CD4-positive, alpha-beta T cell (primary cell): Measurements from ENCODE around the gene STX11. TPM values are rescaled to one million over a fixed set of nuclear protein-coding genes. Genes with fewer than 3 reads are reported as not detected.

ENCODE experiments used
- ATAC-seq: fragments of 200-7000 bp; cut with Tn5 transposase; one replicate; pipeline ENCODE4 v1.10.0; 2022; ENCODE audit warnings: mild to moderate bottlenecking; ENCODE audit not compliant: poor library complexity
- CTCF ChIA-PET: fragments of 350-600 bp; sonication (Branson Sonifier 250); formaldehyde crosslinking; loops from one replicate; lab custom pipeline; 2021; ENCODE audit warnings: antibody characterized with exemption, inconsistent platforms; lab: Charles Lee
- POLR2A ChIA-PET: fragments of 350-600 bp; sonication (Branson Sonifier 250); formaldehyde crosslinking; loops from one replicate; lab custom pipeline; 2021; ENCODE audit warnings: antibody characterized with exemption, inconsistent platforms; lab: Charles Lee
- DNase-seq, 14 experiments: peaks; one replicate each; pipeline ENCODE4 v3.0.0-alpha.2; 2013 to 2020; ENCODE audit warnings: mixed read lengths in 2 of 14
- H3K27ac ChIP-seq, 2 donors: one replicate each; pipeline versions ENCODE4 v1.5.1 to v1.7.0; 2013; ENCODE audit warnings: low read length in 2 of 2, low read depth in 1 of 2, mild to moderate bottlenecking in 1 of 2
- H3K27me3 ChIP-seq, 2 experiments: 1 replicate in 1 of 2; 2 replicates in 1 of 2; pipeline versions ENCODE4 v1.6.1 to v1.7.0; 2013; ENCODE audit warnings: low read length in 2 of 2, control low read depth in 1 of 2, mild to moderate bottlenecking in 1 of 2, moderate library complexity in 1 of 2; ENCODE audit not compliant: insufficient read depth in 2 of 2, control insufficient read depth in 1 of 2
- H3K36me3 ChIP-seq: one replicate; pipeline ENCODE4 v1.6.1; 2013; ENCODE audit warnings: low read length, control low read depth; ENCODE audit not compliant: insufficient read depth
- H3K4me1 ChIP-seq: one replicate; pipeline ENCODE4 v1.6.1; 2013; ENCODE audit warnings: low read length, control low read depth; ENCODE audit not compliant: insufficient read depth
- H3K4me3 ChIP-seq: one replicate; pipeline ENCODE4 v1.5.1; 2013; ENCODE audit warnings: mild to moderate bottlenecking, low read length, moderate library complexity
- H3K9me3 ChIP-seq, 2 experiments: 1 replicate in 1 of 2; 2 replicates in 1 of 2; pipeline versions ENCODE4 v1.6.1 to v1.7.0; 2013; ENCODE audit warnings: low read length in 2 of 2, mild to moderate bottlenecking in 2 of 2, control low read depth in 1 of 2, moderate library complexity in 1 of 2; ENCODE audit not compliant: control insufficient read depth in 1 of 2, insufficient read depth in 1 of 2
- H3K27ac Mint-ChIP-seq: one replicate; pipeline ENCODE4 v1.8.0; 2020; ENCODE audit warnings: mixed read lengths
- H3K27me3 Mint-ChIP-seq: one replicate; pipeline ENCODE4 v1.8.0; 2021; ENCODE audit warnings: mixed read lengths
- H3K36me3 Mint-ChIP-seq: one replicate; pipeline ENCODE4 v1.8.0; 2021; ENCODE audit warnings: low read depth, mixed read lengths
- H3K4me1 Mint-ChIP-seq: one replicate; pipeline ENCODE4 v1.8.0; 2021; ENCODE audit warnings: low read depth, mixed read lengths
- H3K4me3 Mint-ChIP-seq: one replicate; pipeline ENCODE4 v1.8.0; 2020; ENCODE audit warnings: mild to moderate bottlenecking, mixed read lengths
- H3K9me3 Mint-ChIP-seq: one replicate; pipeline ENCODE4 v1.8.0; 2020; ENCODE audit warnings: mixed read lengths
- intact Hi-C, 2 experiments: fragments of 100-400 bp; cut with DNase I in 1 of 2; cut with micrococcal nuclease in 1 of 2; formaldehyde crosslinking; loops; one replicate each; pipeline versions ENCODE4 v1.15.1 to v1.9.0; 2023 to 2025; cut with DNase I, micrococcal nuclease
- total RNA-seq, 174 experiments: library from RNA in 2 of 174; stranded (reverse) in 2 of 174; gene quantifications; one replicate each; pipeline ENCODE4 v1.2.3 and lab custom pipeline; 2021 to 2026
- TF ChIP-seq, protein P1 (sequence below): fragments of 200-600 bp; IDR thresholded peaks from one replicate; pipeline ENCODE4 v1.8.0; 2022; ENCODE audit warnings: antibody characterized with exemption, mild to moderate bottlenecking

Gene STX11
- total RNA-seq, 2 experiments from 2014 or later, result 16.1 to 16.8 TPM

DNA sequence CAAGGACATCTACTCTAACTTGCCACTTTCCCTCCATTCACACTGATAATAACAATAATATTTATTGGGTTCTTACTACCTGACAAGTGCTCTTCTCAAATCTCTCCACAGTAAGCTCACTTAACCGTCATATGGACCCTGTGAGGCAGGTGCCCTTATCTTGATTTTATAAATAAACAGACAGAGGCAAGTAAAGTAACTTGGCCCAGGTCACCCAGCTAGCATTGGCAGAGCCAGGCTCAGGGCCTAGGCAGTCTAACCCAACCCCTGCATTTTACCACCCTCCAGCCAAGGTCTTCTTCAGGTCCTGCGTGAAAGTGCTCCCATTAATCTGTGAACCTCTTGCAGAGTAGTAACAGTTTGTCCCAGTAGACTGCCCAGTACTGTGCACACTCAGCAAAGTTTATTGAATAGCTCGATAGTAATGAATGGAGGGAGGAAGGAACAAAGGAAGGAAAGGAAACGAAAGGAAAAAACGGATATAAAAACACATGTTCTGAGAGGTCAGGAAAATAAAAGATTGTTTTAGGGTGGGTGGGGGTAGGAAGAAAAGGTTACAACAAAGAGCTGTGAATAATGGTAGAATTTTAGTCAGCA is 17.0 kb upstream of the STX11 start:
- Mint-ChIP-seq H3K27me3 (no peaks in the 10 kb centered on the region), H3K4me1 (peaks cover 6% of the 10 kb centered on the region), H3K36me3 (no peaks in the 10 kb centered on the region), H3K4me3 (no peak overlapping the region), H3K9me3 (no peaks in the 10 kb centered on the region), H3K27ac (no peak overlapping the region)
- no peaks in the 10 kb centered on the region for H3K27me3 ChIP-seq
- DNase-seq (no peak), ATAC-seq (no peak)
- no peak overlapping the region for H3K4me3 ChIP-seq
- intact Hi-C loops, result no loop called here
- TF ChIP-seq, protein P1, sequence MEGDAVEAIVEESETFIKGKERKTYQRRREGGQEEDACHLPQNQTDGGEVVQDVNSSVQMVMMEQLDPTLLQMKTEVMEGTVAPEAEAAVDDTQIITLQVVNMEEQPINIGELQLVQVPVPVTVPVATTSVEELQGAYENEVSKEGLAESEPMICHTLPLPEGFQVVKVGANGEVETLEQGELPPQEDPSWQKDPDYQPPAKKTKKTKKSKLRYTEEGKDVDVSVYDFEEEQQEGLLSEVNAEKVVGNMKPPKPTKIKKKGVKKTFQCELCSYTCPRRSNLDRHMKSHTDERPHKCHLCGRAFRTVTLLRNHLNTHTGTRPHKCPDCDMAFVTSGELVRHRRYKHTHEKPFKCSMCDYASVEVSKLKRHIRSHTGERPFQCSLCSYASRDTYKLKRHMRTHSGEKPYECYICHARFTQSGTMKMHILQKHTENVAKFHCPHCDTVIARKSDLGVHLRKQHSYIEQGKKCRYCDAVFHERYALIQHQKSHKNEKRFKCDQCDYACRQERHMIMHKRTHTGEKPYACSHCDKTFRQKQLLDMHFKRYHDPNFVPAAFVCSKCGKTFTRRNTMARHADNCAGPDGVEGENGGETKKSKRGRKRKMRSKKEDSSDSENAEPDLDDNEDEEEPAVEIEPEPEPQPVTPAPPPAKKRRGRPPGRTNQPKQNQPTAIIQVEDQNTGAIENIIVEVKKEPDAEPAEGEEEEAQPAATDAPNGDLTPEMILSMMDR, result no peak
- no peak overlapping the region for H3K27ac ChIP-seq
- POLR2A ChIA-PET, result no interaction called here
- no peaks in the 10 kb centered on the region for H3K9me3 ChIP-seq
- CTCF ChIA-PET, result no interaction called here
- peaks cover 4% of the 10 kb centered on the region for H3K4me1 ChIP-seq
- no peaks in the 10 kb centered on the region for H3K36me3 ChIP-seq

- Histone ChIP-seq H3K27ac (no peak overlapping the region), H3K9me3 (no peaks in the 10 kb centered on the region), H3K27me3 (no peaks in the 10 kb centered on the region), H3K4me3 (no peak overlapping the region), H3K4me1 (peaks cover 4% of the 10 kb centered on the region), H3K36me3 (no peaks in the 10 kb centered on the region)
- Mint-ChIP-seq H3K9me3 (no peaks in the 10 kb centered on the region), H3K4me1 (peaks cover 6% of the 10 kb centered on the region), H3K27me3 (no peaks in the 10 kb centered on the region), H3K4me3 (no peak overlapping the region), H3K36me3 (no peaks in the 10 kb centered on the region), H3K27ac (no peak overlapping the region)
- TF ChIP-seq, protein P1, result no peak
- POLR2A ChIA-PET, result no interaction called here
- CTCF ChIA-PET, result no interaction called here
- intact Hi-C loops, result no loop called here
- ATAC-seq (no peak), DNase-seq (no peak)
Observed at GRCh38 chr6:144134176-144134575, 16.1 kb upstream of the STX11 start.

GRCh38 chr6:144134737-144135136 is 15.6 kb upstream of the STX11 start:
- Histone ChIP-seq H3K27me3 (no peaks in the 10 kb centered on the region), H3K36me3 (no peaks in the 10 kb centered on the region), H3K4me3 (no peak overlapping the region), H3K4me1 (peaks cover 4% of the 10 kb centered on the region), H3K27ac (no peak overlapping the region), H3K9me3 (no peaks in the 10 kb centered on the region)
- Mint-ChIP-seq H3K9me3 (no peaks in the 10 kb centered on the region), H3K4me1 (peaks cover 6% of the 10 kb centered on the region), H3K4me3 (no peak overlapping the region), H3K27me3 (no peaks in the 10 kb centered on the region), H3K36me3 (no peaks in the 10 kb centered on the region), H3K27ac (no peak overlapping the region)
- intact Hi-C loops, result no loop called here
- TF ChIP-seq, protein P1, result no peak
- ATAC-seq, result no peak
- ChIA-PET POLR2A (no interaction called here), CTCF (no interaction called here)
- no peak for DNase-seq
